Esophagus squamous epithelium (tissue), 5 donors: Measurements from ENCODE around the gene PCDHB11. TPM values are rescaled to one million over a fixed set of nuclear protein-coding genes. Genes with fewer than 3 reads are reported as not detected.

Experiments
- DNase-seq: peaks from one replicate; lab custom pipeline; 2025; lab: John Stamatoyannopoulos, UW
- H3K27ac ChIP-seq, 4 donors: fragments of 200-600 bp; sonication (generic); one replicate each; pipeline ENCODE4 v1.5.1; 2016 to 2019; ENCODE audit warnings: mild to moderate bottlenecking in 1 of 4
- H3K27me3 ChIP-seq, 4 donors: fragments of 200-600 bp; sonication (generic); 1 replicate in 3 of 4; 2 replicates in 1 of 4; pipeline versions ENCODE4 v1.5.1 to v1.6.0; 2017 to 2021; ENCODE audit warnings: antibody characterized with exemption in 1 of 4
- H3K36me3 ChIP-seq, 3 donors: fragments of 200-600 bp; sonication (generic); one replicate each; pipeline ENCODE4 v1.5.1; 2016 to 2019
- H3K4me1 ChIP-seq, 3 donors: fragments of 200-600 bp; sonication (generic); one replicate each; pipeline ENCODE4 v1.5.1; 2017 to 2019
- H3K4me3 ChIP-seq, 4 donors: fragments of 200-600 bp; sonication (generic); 1 replicate in 3 of 4; 2 replicates in 1 of 4; pipeline ENCODE4 v1.5.1; 2016 to 2019; ENCODE audit warnings: mild to moderate bottlenecking in 2 of 4, moderate library complexity in 1 of 4
- H3K9me3 ChIP-seq, 3 donors: fragments of 200-600 bp; sonication (generic); one replicate each; pipeline ENCODE4 v1.5.1; 2016 to 2019
- POLR2A ChIP-seq, 4 donors: fragments of 450-650 bp; IDR thresholded peaks; one replicate each; pipeline ENCODE4 v1.6.1; 2017; ENCODE audit warnings: antibody characterized with exemption in 4 of 4, mild to moderate bottlenecking in 4 of 4, moderate library complexity in 3 of 4
- intact Hi-C: fragments of 100-400 bp; cut with DNase I; formaldehyde crosslinking; loops from one replicate; pipeline ENCODE4 v1.15.0; 2022
- total RNA-seq, 4 donors: library from RNA; depleted of rRNA; stranded (reverse); fragments of >200 nt; gene quantifications; one replicate each; pipeline ENCODE4 v1.1.0, GENCODE V29; 2016
- TF ChIP-seq, protein P1 (sequence below), 6 experiments: fragments of 450-650 bp in 4 of 6; fragments of 200-600 bp in 2 of 6; sonication (generic) in 2 of 6; IDR thresholded peaks; one replicate each; pipeline ENCODE4 v1.5.1; 2016 to 2019; ENCODE audit warnings: antibody characterized with exemption in 6 of 6, mild to moderate bottlenecking in 4 of 6, moderate library complexity in 4 of 6
- donor health status: DM: yes; HTN: yes; CAD: no.

Gene PCDHB11
- total RNA-seq, 4 donors from 2014 or later: 0.26 to 2.1 (median 0.49) TPM

DNA sequence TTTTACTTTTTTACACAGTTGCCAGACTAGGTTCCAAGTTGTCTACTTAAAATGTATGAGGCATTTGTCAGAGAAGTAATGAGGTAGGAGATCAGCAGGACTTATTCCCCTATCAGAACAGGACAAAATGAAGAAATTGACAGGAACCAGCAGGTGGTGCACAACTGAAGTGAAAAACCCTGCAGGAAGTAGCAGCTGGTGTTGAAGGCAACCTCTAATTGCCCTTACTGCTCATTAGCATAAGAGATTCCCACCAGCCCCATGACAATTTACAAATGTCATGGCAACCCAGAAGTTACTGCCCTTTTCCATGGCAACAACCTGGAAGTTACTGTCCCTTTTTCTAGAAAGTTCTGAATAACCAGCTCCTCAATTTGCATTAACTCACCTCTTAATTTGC is 51.1 kb downstream of the PCDHB11 start:
- H3K4me1 ChIP-seq: no peaks in the 10 kb centered on the region
- H3K27ac ChIP-seq: no peak overlapping the region
- no peaks in the 10 kb centered on the region for H3K36me3 ChIP-seq
- no peaks in the 10 kb centered on the region for H3K27me3 ChIP-seq
- no peak overlapping the region for H3K4me3 ChIP-seq
- peaks cover 0 to 100% (median 87%) of the 10 kb centered on the region in 3 donors for H3K9me3 ChIP-seq
- TF ChIP-seq POLR2A (IDR thresholded peaks at IDR 0.05): no peak
- TF ChIP-seq, protein P1, sequence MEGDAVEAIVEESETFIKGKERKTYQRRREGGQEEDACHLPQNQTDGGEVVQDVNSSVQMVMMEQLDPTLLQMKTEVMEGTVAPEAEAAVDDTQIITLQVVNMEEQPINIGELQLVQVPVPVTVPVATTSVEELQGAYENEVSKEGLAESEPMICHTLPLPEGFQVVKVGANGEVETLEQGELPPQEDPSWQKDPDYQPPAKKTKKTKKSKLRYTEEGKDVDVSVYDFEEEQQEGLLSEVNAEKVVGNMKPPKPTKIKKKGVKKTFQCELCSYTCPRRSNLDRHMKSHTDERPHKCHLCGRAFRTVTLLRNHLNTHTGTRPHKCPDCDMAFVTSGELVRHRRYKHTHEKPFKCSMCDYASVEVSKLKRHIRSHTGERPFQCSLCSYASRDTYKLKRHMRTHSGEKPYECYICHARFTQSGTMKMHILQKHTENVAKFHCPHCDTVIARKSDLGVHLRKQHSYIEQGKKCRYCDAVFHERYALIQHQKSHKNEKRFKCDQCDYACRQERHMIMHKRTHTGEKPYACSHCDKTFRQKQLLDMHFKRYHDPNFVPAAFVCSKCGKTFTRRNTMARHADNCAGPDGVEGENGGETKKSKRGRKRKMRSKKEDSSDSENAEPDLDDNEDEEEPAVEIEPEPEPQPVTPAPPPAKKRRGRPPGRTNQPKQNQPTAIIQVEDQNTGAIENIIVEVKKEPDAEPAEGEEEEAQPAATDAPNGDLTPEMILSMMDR (IDR thresholded peaks at IDR 0.05): no peak
- DNase-seq: no peak
- intact Hi-C loops: no loop called here

Other genes with a start within 250 kb of the PCDHB11 start
- gene PCDHAC2, start 233.2 kb upstream of the PCDHB11 start, total RNA-seq: 1 to 10 TPM in 1 of 4 donors, under 1 TPM in 1, not detected in 2; 0.19 to 2.2 TPM
- not detected for gene PCDHB1, start 148.3 kb upstream of the PCDHB11 start, total RNA-seq
- gene PCDHB2, start 105.0 kb upstream of the PCDHB11 start, total RNA-seq: 1 to 10 TPM in 2 of 4 donors, under 1 TPM in 2; 0.53 to 2.3 (median 0.97) TPM
- under 1 TPM; 0.30 to 0.76 (median 0.71) TPM for gene PCDHB3, start 99.2 kb upstream of the PCDHB11 start, total RNA-seq
- gene PCDHB4, start 77.8 kb upstream of the PCDHB11 start, total RNA-seq: 1 to 10 TPM in 2 of 4 donors, under 1 TPM in 2; 0.30 to 2.4 (median 1.3) TPM
- 1 to 10 TPM in 2 of 4 donors, under 1 TPM in 2; 0.11 to 1.3 (median 0.86) TPM for gene PCDHB5, start 64.4 kb upstream of the PCDHB11 start, total RNA-seq
- under 1 TPM in 1 of 4 donors, not detected in 3; 0.19 TPM for gene PCDHB6, start 49.6 kb upstream of the PCDHB11 start, total RNA-seq
- gene PCDHB7, start 27.0 kb upstream of the PCDHB11 start, total RNA-seq: under 1 TPM in 3 of 4 donors, not detected in 1; 0.76 to 0.95 (median 0.87) TPM
- under 1 TPM in 3 of 4 donors, not detected in 1; 0.09 to 0.38 (median 0.32) TPM for gene PCDHB8, start 21.8 kb upstream of the PCDHB11 start, total RNA-seq
- gene PCDHB16, start 17.2 kb upstream of the PCDHB11 start, total RNA-seq: 1 to 10 TPM in 1 of 4 donors, under 1 TPM in 3; 0.11 to 1.3 (median 0.61) TPM
- under 1 TPM in 3 of 4 donors, not detected in 1; 0.30 to 0.57 (median 0.44) TPM for gene PCDHB9, start 12.5 kb upstream of the PCDHB11 start, total RNA-seq
- gene PCDHB10, start 7.3 kb upstream of the PCDHB11 start, total RNA-seq: 1 to 10 TPM in 2 of 4 donors, under 1 TPM in 2; 0.26 to 1.3 (median 0.76) TPM
- gene PCDHB12, start 9.1 kb downstream of the PCDHB11 start, total RNA-seq: 1 to 10 TPM in 3 of 4 donors, under 1 TPM in 1; 0.22 to 2.6 (median 1.6) TPM
- 1 to 10 TPM; 2.0 to 2.7 (median 2.3) TPM for gene PCDHB13, start 14.3 kb downstream of the PCDHB11 start, total RNA-seq
- gene PCDHB14, start 23.7 kb downstream of the PCDHB11 start, total RNA-seq: 1 to 10 TPM; 1.5 to 2.9 (median 2.4) TPM
- 1 to 10 TPM in 2 of 4 donors, under 1 TPM in 2; 0.09 to 1.3 (median 1.0) TPM for gene PCDHB15, start 45.8 kb downstream of the PCDHB11 start, total RNA-seq
- gene SLC25A2, start 104.4 kb downstream of the PCDHB11 start, total RNA-seq: 1 to 10 TPM in 1 of 4 donors, under 1 TPM in 3; 0.29 to 2.2 (median 0.87) TPM
- 10 to 100 TPM; 29.8 to 42.3 (median 35.6) TPM for gene TAF7, start 121.2 kb downstream of the PCDHB11 start, total RNA-seq
- under 1 TPM; 0.19 to 0.66 (median 0.34) TPM for gene PCDHGA1, start 130.9 kb downstream of the PCDHB11 start, total RNA-seq
- 1 to 10 TPM in 1 of 4 donors, under 1 TPM in 3; 0.15 to 2.9 (median 0.61) TPM for gene PCDHGA2, start 139.1 kb downstream of the PCDHB11 start, total RNA-seq
- gene PCDHGA3, start 144.2 kb downstream of the PCDHB11 start, total RNA-seq: 1 to 10 TPM in 1 of 4 donors, under 1 TPM in 3; 0.45 to 1.5 (median 0.52) TPM
- 1 to 10 TPM in 3 of 4 donors, under 1 TPM in 1; 0.29 to 1.9 (median 1.5) TPM for gene PCDHGB1, start 150.5 kb downstream of the PCDHB11 start, total RNA-seq
- gene PCDHGA4, start 155.4 kb downstream of the PCDHB11 start, total RNA-seq: 1 to 10 TPM in 2 of 4 donors, under 1 TPM in 2; 0.12 to 2.9 (median 1.1) TPM
- 1 to 10 TPM in 3 of 4 donors, under 1 TPM in 1; 0.09 to 2.9 (median 1.8) TPM for gene PCDHGB2, start 160.4 kb downstream of the PCDHB11 start, total RNA-seq
- 1 to 10 TPM in 3 of 4 donors, under 1 TPM in 1; 0.38 to 2.3 (median 1.8) TPM for gene PCDHGA5, start 164.5 kb downstream of the PCDHB11 start, total RNA-seq
- gene PCDHGB3, start 170.6 kb downstream of the PCDHB11 start, total RNA-seq: 1 to 10 TPM in 3 of 4 donors, under 1 TPM in 1; 0.26 to 2.7 (median 2.2) TPM
- gene PCDHGA6, start 174.3 kb downstream of the PCDHB11 start, total RNA-seq: 1 to 10 TPM in 3 of 4 donors, under 1 TPM in 1; 0.76 to 2.9 (median 2.0) TPM
- 1 to 10 TPM in 3 of 4 donors, under 1 TPM in 1; 0.32 to 3.2 (median 2.5) TPM for gene PCDHGA7, start 183.1 kb downstream of the PCDHB11 start, total RNA-seq
- 1 to 10 TPM; 1.2 to 3.8 (median 2.8) TPM for gene PCDHGB4, start 188.1 kb downstream of the PCDHB11 start, total RNA-seq
- gene PCDHGA8, start 193.0 kb downstream of the PCDHB11 start, total RNA-seq: 1 to 10 TPM in 3 of 4 donors, under 1 TPM in 1; 0.41 to 1.7 (median 1.4) TPM
- 1 to 10 TPM; 5.5 to 7.5 (median 6.7) TPM for gene PCDHGB5, start 198.3 kb downstream of the PCDHB11 start, total RNA-seq
- 1 to 10 TPM; 3.8 to 5.5 (median 5.1) TPM for gene PCDHGA9, start 203.2 kb downstream of the PCDHB11 start, total RNA-seq
- gene PCDHGB6, start 208.4 kb downstream of the PCDHB11 start, total RNA-seq: 1 to 10 TPM; 1.4 to 5.7 (median 4.2) TPM
- gene PCDHGA10, start 213.4 kb downstream of the PCDHB11 start, total RNA-seq: 1 to 10 TPM; 4.1 to 8.0 (median 7.3) TPM
- gene PCDHGB7, start 218.1 kb downstream of the PCDHB11 start, total RNA-seq: 10 to 100 TPM in 1 of 4 donors, 1 to 10 TPM in 3; 4.1 to 10.9 (median 5.8) TPM
- 1 to 10 TPM; 1.1 to 4.2 (median 3.5) TPM for gene PCDHGA11, start 221.4 kb downstream of the PCDHB11 start, total RNA-seq
- 1 to 10 TPM; 2.0 to 8.0 (median 2.5) TPM for gene PCDHGA12, start 230.9 kb downstream of the PCDHB11 start, total RNA-seq